ENCODE data around the gene PRKD3.
A peak's percentile ranks its signal among the peaks of the same experiment; 100 is the strongest.

Gene PRKD3

GRCh38 chr2:37324786-37325624 is at the start of gene PRKD3:
TSS of gene PRKD3 (minus strand) at chr2:37324833. CDS start at chr2:37316524, 8,309 bp downstream.
- peak; percentile 44 to 64 for DNase-seq

- no peak for DNase-seq
These were observed 47.4 kb upstream of the PRKD3 start for GRCh38 chr2:37372000-37372399.

GRCh38 chr2:37370666-37371065 is 46.0 kb upstream of the PRKD3 start:
- no peak for DNase-seq

- peak in 1 of 2 donors; percentile 19 for DNase-seq
These were observed 43.4 kb upstream of the PRKD3 start for GRCh38 chr2:37367984-37368383.

- DNase-seq = no peak
These were observed 42.7 kb upstream of the PRKD3 start for GRCh38 chr2:37367310-37367709.

GRCh38 chr2:37366773-37367172 is 42.1 kb upstream of the PRKD3 start:
- no peak for DNase-seq

GRCh38 chr2:37365669-37366068 is 41.0 kb upstream of the PRKD3 start:
- DNase-seq = no peak

GRCh38 chr2:37364351-37364750 is 39.7 kb upstream of the PRKD3 start:
- DNase-seq = no peak

GRCh38 chr2:37361994-37362698 is 37.5 kb upstream of the PRKD3 start:
- no peak for DNase-seq

- no peak for DNase-seq
These were observed 36.7 kb upstream of the PRKD3 start for GRCh38 chr2:37361216-37361815.

GRCh38 chr2:37358466-37358865 is 33.8 kb upstream of the PRKD3 start:
- no peak for DNase-seq

GRCh38 chr2:37357530-37357929 is 32.9 kb upstream of the PRKD3 start:
- no peak for DNase-seq

- no peak for DNase-seq
These were observed 32.4 kb upstream of the PRKD3 start for GRCh38 chr2:37357069-37357468.

- DNase-seq = no peak
These were observed 31.7 kb upstream of the PRKD3 start for GRCh38 chr2:37356299-37356698.

GRCh38 chr2:37355735-37356134 is 31.1 kb upstream of the PRKD3 start:
- no peak for DNase-seq

GRCh38 chr2:37354531-37354930 is 29.9 kb upstream of the PRKD3 start:
- DNase-seq = no peak

- DNase-seq = peak in 1 of 2 donors; percentile 25
These were observed 25.4 kb upstream of the PRKD3 start for GRCh38 chr2:37350034-37350433.

GRCh38 chr2:37349231-37349860 is 24.7 kb upstream of the PRKD3 start:
- DNase-seq = no peak

GRCh38 chr2:37348155-37348554 is 23.5 kb upstream of the PRKD3 start:
- no peak for DNase-seq

GRCh38 chr2:37344453-37345361 is 20.1 kb upstream of the PRKD3 start, which contains the start of gene QPCT:
TSS of gene QPCT (plus strand) at chr2:37344630. CDS start at chr2:37344732, 102 bp downstream.
- DNase-seq = peak; percentile 78 to 81

GRCh38 chr2:37343537-37344434 is 19.2 kb upstream of the PRKD3 start:
- DNase-seq = no peak
